ENCODE measurements around the gene GBP4.
"Not testable (repeated sequence)": the region's sequence is repeated elsewhere in the genome, so short reads cannot be mapped to it uniquely, and the experiment has no call there.

Gene GBP4, protein sequence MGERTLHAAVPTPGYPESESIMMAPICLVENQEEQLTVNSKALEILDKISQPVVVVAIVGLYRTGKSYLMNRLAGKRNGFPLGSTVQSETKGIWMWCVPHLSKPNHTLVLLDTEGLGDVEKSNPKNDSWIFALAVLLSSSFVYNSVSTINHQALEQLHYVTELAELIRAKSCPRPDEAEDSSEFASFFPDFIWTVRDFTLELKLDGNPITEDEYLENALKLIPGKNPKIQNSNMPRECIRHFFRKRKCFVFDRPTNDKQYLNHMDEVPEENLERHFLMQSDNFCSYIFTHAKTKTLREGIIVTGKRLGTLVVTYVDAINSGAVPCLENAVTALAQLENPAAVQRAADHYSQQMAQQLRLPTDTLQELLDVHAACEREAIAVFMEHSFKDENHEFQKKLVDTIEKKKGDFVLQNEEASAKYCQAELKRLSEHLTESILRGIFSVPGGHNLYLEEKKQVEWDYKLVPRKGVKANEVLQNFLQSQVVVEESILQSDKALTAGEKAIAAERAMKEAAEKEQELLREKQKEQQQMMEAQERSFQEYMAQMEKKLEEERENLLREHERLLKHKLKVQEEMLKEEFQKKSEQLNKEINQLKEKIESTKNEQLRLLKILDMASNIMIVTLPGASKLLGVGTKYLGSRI
- total RNA-seq = 1.3 to 1,243 (median 14.7) reads per million in 17 experiments

DNA sequence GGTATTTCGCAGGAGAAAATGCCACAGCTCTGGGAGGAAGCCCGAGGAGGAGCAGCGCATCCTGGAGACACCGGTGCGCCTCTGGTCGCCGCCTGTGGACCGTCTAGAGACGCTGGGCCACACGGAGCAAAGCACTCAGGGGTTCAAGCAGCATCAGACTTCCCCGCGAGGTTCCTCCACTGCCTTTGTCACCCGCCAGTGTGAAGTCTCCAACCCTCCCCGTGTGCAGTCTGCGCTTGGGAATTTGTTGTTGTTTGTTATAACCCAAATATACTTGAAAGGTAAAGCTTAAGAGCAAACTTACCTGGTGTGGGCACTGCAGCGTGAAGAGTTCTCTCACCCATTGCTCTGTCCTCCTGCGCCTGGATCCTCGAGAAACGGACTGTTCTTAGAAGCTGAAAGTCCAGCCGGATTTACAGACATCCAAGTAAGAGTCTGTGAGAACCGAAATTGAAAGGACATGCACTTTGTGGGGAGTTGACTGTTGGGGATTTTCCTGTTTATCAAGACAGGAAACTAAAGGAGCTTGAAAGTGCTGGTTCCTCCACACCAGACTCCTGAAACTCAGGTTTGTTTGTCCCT lies at the start of gene GBP4:
Gene GBP4, minus strand, starts transcription at position 452 of the 582 bp plus-strand sequence. Its CDS starts 108 bp downstream, at position 344.
- peak; percentile 39 to 66 (median 47) for DNase-seq

DNA sequence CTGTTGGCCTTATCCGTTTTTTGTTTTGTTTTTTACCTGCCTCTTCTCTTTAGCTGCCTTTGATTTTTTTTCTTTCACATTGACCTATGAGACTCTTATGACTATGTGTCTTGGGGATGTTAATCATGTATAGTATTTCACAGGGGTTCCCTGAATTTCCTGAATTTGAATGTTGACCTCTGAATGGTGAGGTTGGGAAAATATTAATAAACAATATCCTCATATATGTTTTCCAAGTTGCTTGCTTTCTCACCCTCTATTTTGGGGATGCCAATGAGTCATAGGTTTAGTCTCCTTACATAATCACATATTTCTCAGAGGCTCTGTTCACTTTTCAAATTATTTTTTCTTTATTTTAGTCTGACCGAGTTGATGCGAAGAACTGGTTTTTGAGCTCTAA lies 44.3 kb upstream of the GBP4 start:
- no peak for DNase-seq

DNA sequence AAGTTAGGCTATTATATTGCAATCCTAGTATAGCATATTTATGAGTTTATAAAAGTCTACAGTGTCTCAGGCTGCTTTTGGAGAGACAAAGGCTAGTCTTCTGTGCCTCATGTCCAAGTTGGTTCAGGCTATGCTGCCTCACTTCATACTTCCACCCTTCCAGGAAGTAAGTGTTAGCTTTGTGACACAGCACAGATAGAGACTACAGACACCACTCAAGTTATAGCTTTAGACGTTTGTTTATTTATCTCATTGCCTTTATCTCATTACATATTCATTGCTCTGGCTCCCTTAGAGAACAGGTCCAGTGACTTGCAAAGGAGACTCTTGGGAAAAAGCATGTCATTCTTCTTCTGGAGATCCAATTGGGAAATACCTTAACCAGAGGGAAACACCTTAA lies 22.6 kb upstream of the GBP4 start:
- no peak for DNase-seq

DNA sequence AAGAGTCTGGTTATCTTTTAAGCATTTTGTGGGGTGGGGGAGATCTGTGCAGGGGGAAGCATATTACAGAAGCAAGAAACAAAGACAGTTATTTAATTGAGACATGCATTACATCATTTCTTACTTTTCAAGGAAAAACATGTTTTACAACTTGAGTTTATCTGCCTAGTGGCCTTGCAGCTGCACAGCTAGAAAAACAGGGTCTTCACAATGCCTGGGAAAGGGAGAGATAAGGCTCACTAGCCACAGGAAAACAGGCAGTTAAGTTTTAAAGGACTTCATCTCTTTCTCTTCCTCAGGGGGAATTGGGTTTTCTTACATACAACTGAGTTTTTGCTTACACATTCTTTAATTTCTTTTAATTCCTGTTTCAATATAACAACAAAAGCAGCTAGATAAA lies 21.1 kb upstream of the GBP4 start:
- not testable (repeated sequence) for DNase-seq

DNA sequence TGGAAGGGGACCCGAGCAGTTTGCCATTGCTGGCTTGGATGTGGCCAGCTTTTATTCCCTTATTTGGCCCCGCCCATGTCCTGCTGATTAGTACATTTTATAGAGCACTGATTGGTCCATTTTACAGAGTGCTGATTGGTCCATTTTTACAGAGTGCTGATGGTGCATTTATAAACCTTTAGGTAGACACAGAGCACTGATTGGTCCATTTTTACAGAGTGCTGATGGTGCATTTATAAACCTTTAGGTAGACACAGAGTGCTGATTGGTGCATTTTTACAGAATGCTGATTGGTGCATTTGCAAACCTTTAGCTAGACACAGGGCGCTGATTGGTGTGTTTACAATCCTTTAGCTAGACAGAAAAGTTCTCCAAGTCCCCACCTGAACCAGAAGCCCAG lies 20.2 kb upstream of the GBP4 start:
- not testable (repeated sequence) for DNase-seq

DNA sequence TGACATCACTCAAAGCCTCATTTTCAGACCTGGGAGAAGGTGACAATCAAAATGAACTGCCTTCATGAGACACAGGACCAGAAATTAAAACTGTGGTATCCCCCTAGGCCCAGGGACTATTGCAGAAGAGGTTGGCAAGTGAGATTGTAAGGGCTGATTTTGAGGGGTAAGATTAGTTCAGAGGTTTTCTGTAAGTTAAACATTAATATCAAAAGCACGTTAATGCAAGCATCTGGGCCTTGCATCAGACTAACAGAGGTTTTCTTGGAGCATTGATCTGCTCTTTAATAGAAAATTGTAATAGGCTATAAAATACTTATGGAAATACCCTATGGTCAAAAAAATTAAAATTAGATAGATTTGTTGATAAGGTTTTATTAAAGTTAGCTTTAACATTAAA lies 14.6 kb upstream of the GBP4 start:
- no peak for DNase-seq

DNA sequence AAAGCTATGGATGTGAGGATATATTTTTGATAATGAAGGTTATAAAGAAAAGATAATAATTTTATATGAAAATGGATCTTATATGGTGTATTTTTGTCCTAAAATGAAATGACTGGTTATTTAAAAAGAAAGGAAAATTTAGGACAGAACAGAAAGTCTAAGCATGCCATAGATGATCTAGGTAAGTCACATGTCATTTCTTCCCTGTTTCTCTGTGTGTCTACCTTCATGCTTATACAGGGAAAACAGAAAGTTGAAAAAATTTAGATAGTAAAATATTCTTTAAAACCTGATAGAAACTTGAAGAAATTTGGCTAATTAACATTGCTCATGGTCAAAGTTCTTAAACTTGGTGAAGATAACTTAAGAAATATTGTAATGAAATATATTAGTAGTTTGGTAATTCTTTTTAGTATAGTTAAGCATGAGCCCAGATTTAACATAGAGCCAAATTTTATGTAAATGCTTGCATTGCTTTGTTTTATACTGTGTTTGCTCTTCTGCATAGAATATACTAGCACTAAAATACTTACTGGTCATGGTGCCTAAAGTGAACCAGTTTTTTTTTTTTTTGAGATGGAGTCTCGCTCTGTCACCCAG lies 12.4 kb upstream of the GBP4 start:
- no peak for DNase-seq

DNA sequence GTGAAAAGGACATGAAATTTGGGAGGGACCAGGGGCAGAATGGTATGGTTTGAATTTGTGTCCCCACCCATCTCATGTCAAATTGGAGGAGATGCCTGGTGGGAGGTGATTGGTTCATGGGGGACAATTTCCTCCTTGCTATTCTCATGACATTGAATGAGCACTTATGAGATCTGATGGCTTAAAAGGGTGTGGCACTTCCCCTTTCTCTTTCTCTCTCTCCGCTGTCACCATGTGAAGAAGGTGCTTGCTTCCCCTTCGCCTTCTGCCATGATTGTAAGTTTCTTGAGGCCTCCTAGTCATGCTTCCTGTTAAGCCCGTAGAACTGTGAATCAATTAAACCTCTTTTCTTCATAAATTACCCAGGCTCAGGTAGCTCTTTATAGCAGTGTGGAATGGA lies 7.6 kb upstream of the GBP4 start:
- peak in 1 of 4 experiments; percentile 3 for DNase-seq

DNA sequence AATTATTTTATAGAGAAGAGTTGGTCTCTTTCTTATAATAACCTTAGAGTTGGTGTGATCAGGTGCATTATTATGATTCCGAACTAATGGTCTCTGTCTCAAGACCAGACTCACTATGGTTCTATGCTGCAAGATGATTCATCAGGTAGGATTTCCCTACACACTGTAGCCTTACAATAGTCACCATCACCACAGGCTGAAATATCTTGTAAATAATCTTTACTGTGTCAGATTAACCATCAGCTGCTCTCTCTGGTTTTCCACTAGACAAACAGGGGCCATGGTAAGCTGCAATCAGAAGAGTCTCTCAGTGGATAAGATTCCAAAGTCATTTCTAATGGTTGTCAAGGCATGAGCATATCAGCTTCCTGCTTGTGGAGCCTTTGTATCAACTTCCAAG lies 4.4 kb upstream of the GBP4 start:
- no peak for DNase-seq

DNA sequence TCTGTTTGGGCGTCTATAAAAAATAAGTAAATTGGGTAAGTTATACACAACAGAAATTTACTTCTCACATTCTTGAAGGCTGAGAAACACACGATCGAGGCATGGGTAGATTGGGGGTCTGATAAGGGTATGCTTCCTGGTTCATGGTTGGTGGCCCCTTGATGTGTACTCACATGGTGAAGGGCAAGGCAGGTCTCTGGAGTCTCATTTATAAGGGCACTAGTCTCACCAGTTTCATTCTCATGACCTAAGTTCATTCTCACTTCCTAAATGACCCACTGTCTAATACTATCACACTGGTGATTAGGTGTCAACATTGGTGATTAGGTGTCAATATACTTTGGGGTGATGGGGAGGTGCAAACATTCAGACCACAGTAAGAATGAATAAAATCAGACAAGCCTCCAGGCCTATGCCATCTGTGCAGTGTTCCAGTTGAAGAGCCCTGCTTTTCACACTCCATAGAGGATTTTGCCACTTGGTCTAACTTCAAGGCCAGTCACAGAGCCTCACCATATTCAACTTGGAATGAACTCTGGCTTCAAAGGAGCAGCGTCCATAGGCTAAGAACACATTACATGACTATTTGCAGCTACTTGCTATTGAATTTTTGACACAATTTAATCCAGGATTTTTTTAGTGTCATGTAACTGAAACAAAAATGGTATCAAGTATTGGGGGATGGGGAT lies 2.5 kb upstream of the GBP4 start:
- DNase-seq = no peak

DNA sequence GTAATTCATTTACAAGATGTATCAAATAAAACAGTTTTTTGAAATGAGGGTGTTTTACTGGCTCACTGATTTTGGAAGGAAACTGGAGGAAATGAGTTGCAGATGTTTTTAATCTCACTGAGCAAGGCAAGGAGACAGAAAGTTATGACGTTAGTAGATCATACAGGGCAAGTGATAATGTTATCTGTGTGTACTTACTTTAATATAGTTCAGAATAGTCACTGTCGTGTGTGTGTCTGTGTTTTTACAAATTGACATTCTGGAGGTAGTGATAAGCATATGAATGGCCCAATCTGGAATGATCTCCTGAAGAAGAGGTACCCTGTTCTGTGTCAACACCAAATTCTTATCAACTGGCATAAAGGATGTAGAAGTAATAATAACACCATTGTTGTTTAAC lies 1.9 kb upstream of the GBP4 start:
- no peak for DNase-seq

DNA sequence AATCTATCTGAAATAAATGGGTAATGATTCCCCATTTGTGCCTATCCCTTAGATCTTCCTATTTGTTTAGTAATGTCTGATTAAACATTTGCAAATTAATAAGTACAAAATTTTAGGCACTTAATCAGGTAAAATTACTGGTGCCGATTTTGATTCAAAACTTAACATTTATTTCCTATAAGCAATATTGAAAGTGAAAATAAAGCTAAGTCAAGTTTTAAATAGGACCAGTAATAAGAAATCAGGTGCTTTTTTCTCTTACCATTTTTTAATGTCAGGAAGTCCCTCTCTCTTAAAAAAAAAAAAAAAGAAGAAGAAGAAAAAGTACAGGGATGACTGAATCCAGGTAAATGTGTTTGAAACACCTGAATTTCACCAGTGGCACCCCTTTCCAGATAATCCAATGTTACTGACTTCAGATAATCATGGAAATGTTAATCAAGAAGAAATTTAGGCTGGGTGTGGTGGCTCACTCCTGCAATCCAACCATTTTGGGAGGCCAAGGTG lies 836 bp upstream of the GBP4 start:
- DNase-seq = no peak

DNA sequence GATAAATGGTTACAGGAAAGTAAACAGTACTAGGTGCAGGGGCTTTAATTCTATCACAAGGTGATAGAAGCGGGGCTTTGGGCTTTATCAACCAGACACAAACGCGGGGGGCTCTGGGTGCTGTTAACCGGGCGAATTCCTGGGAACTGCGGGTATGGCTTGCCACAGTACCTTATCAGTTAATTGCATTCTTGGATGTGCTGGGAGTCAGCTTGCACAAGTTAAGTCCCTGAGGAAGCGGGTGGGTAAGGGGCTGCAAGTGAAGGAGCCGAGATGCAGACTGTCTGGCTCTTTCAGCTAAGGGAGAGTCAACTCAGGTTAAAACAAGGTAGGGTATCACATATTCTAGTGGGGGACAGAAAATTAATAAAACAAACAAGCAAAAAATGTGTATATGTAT lies 661 bp downstream of the GBP4 start:
- no peak for DNase-seq

DNA sequence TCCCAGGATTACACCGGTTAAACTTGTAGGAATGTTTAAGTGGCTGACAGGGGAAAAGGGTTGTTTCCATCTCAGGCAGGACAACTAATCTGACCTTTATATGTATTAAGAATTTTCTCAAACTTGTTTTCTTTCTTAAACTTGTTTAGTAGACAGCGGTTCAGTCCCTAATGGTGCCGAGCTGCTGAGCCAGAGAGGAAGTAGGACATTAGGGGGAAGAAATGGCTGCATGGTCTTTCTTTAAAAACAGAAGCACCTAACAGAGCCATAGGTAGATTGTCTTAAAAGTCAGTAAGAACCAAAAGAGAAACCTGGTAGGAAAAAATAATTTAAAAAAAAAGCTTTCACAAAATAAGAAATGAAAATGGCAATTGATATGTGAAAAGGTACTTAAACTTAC lies 3.3 kb downstream of the GBP4 start:
- peak in 1 of 4 experiments; percentile 10 for DNase-seq

DNA sequence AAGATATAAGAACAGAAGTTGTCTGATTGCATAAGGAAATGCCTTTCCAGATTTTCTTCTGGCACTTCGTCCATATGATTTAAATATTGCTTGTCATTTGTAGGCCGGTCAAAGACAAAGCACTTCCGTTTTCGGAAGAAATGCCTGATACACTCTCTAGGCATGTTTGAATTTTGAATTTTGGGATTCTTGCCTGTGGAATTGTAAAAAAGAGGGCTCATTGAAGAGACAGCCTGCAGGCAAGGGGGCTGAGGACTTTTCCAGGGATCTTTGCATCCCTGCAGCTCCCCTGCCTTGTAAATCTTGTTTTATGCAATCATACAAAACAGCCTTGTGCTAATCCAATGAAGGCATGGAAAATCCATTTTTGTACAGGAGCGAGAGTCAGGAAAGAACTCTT lies 7.4 kb downstream of the GBP4 start:
- DNase-seq = no peak

DNA sequence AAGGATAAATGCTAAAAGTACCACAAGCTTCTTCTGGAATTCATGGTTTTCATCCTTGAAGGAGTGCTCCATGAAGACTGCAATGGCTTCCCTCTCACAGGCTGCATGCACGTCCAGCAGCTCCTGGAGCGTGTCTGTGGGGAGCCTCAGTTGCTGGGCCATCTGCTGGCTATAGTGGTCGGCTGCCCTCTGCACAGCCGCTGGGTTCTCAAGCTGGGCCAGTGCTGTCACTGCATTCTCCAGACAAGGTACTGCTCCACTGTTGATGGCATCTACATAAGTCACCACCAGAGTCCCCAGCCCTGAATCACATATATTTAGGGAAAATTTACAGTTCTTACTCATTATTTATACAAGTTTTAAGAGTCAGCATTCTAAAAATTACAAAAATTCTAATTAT lies 8.7 kb downstream of the GBP4 start:
- no peak for DNase-seq

DNA sequence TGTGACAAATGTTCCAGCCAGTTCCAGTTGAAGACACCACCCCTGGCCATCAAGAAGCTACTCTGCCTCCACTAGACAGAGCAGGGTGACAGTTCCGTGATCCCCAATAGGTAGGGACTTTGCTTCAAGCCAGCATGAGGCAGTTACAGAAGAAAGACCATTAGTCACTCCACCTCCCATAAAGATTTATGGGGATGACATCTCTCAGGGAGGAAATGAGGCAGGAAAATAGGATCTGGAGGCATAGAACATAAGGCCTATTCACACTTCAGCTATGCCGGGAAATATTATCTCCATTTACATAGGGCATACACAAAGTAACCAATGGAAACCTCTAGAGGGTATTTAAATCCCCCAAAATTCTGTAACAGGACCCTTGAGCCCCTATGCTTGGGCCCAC lies 19.4 kb downstream of the GBP4 start:
- DNase-seq = no peak

DNA sequence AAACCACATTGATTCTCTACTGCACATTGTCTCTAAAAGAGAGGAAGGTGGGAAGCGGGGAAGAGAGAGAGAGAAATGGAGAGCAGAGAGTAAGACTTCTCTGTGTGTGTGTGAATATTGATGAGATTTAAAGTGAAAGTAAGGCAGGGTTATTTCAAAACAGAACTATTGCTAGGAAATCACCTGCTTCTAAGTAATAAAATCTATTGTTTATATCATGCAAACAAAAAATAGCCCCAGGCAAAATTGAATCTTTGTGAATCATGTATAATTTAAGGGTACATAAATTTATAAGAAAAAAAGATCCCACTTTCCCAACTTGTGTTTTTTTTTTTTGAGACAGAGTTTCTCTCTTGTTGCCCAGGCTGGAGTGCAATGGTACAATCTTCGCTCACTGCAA lies 21.8 kb downstream of the GBP4 start:
- DNase-seq = no peak

DNA sequence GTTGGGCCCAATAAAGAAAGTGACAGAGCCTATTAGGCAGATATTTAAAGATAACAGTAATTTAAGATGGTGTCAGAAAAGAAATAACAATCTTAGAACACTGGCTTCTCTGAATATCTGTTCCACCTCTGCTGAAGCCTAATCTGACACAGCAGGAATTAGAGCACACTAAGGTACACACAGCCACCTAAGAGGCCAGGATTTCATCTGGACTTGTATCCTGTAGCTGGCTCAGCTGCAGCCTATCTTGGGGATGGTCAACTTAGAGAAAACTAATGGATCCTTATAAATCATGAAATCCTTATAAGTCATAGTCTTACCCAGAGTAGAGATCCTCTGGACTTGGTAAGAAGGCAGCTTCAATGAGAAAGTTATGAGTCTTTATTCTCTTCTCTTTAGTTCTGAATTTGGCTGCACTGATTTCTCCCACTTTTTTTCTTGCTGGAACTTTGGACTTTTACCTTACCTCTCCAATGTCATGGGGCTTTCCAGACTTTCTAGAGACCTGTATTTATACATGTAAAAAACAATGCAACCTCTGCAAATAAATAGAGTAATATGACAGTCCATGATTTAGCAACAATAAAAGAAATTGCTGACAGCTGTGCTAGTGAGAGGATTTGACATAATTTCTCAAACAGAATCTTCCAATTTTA lies 23.0 kb downstream of the GBP4 start, which contains the start of gene GBP7:
Gene GBP7, minus strand, starts transcription at position 403 of the 656 bp plus-strand sequence. CDS start 4,068 bp downstream, outside the sequence.
- DNase-seq = no peak

DNA sequence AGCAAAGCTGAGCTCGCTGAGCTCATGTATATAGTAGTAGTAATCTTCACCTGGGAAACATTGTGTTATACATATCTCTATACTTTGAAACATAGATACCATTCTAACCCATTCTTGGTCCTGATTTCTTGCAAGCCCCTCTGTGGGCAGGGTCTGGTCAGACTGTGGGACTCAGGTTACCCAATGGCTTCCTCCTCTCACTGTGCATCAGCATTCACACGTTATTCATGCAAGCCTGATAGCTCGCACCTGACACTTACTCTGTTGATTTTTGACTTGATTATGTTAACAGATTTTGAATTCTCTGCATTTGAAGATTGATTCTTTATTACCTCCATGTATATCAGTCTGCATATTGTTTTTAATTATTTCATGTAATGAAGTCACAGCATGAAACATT lies 24.3 kb downstream of the GBP4 start:
- no peak for DNase-seq

DNA sequence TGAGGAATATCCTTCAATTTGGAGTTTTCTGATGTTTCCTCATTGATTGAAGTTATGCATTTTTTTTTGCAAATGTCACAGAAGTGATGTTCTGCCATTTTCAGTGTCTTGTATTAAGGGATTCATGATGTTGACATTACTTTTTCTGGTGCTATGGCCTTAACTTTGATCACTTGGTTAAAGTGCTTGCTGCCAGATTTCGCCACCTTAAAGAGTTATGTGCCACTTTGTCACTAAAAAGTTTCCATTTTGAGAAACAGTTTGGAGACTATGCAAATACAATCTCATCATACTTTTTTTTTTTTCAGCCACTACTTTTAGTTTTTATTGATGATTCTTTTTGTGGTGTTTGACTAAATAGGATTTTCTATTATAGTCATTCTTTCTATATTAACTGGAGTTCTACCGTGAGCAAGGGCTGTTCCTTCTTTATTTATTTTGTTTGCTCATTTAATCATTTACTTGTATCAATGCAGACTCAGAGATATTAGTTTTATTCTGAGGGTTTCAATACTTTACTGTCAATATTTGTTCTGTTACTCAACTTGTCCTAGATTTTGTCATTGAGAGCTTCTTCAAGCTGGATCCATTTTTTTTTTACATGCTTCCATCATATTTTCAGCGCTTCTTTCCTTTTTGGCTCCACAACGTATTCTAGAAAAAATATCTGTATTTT lies 26.1 kb downstream of the GBP4 start:
- no peak for DNase-seq

Measured in suppressor macrophage (primary cell).